H1 (cell line): ENCODE results near the gene MIR17HG. TPM values are rescaled to one million over a fixed set of nuclear protein-coding genes. Genes with fewer than 3 reads are reported as not detected.

ENCODE experiments used
- CTCF ChIA-PET: fragments of 300-600 bp; sonication (Branson Sonifier 250); formaldehyde crosslinking; loops from one replicate; lab custom pipeline; 2021; ENCODE audit not compliant: partially characterized antibody; lab: Charles Lee
- POLR2A ChIA-PET: fragments of 300-600 bp; sonication (Branson Sonifier 250); formaldehyde crosslinking; loops from one replicate; lab custom pipeline; 2021; ENCODE audit warnings: inconsistent platforms; ENCODE audit not compliant: partially characterized antibody; lab: Charles Lee
- DNase-seq, 2 experiments: peaks; one replicate each; pipeline versions ENCODE4 v3.0.0 to v3.0.0-alpha.2; 2010 to 2022; ENCODE audit warnings: low spot score in 2 of 2, low read depth in 1 of 2, mixed read lengths in 1 of 2
- FAIRE-seq: peaks from 2 replicates; lab custom pipeline; 2011; peaks lifted over from hg19 to GRCh38; lab: Jason Lieb, UNC
- H2AFZ ChIP-seq: 2 replicates; pipeline ENCODE4 v1.8.1; 2012; ENCODE audit warnings: low read length, inconsistent platforms
- H2AK5ac ChIP-seq: 2 replicates; pipeline ENCODE4 v1.6.1; 2013; ENCODE audit warnings: low read depth, low read length
- H2BK120ac ChIP-seq: replicated peaks from 2 replicates; pipeline ENCODE3; 2013; ENCODE audit warnings: low read depth, low read length, inconsistent platforms
- H2BK12ac ChIP-seq: 2 replicates; pipeline ENCODE4 v1.6.1; 2013; ENCODE audit warnings: low read depth, low read length
- H2BK15ac ChIP-seq: 2 replicates; pipeline ENCODE4 v1.6.1; 2013; ENCODE audit warnings: low read length
- H2BK20ac ChIP-seq: 2 replicates; pipeline ENCODE4 v1.6.1; 2013; ENCODE audit warnings: low read length
- H2BK5ac ChIP-seq: 2 replicates; pipeline ENCODE4 v1.6.1; 2013; ENCODE audit warnings: low read depth, low read length
- H3K14ac ChIP-seq: 2 replicates; pipeline ENCODE4 v1.6.1; 2013; ENCODE audit warnings: inconsistent platforms; ENCODE audit not compliant: insufficient read length
- H3K18ac ChIP-seq: 2 replicates; pipeline ENCODE4 v1.6.1; 2013; ENCODE audit warnings: low read length; ENCODE audit errors: extremely low read depth
- H3K23ac ChIP-seq: 2 replicates; pipeline ENCODE4 v1.6.1; 2013; ENCODE audit warnings: inconsistent platforms; ENCODE audit not compliant: insufficient read length
- H3K23me2 ChIP-seq: 2 replicates; pipeline ENCODE4 v1.6.1; 2013; ENCODE audit warnings: low read depth, low read length
- H3K27ac ChIP-seq: 2 replicates; pipeline ENCODE4 v1.6.1; 2011; ENCODE audit warnings: low read depth, low read length, inconsistent platforms
- H3K27me3 ChIP-seq, 4 experiments: replicated peaks in 1 of 4; 1 replicate in 1 of 4; 2 replicates in 3 of 4; pipeline versions ENCODE4 v1.6.1 to v1.8.1; 2011 to 2013; ENCODE audit warnings: low read length in 3 of 4, mild to moderate bottlenecking in 3 of 4, inconsistent platforms in 2 of 4, mixed read lengths in 2 of 4, moderate library complexity in 1 of 4; ENCODE audit not compliant: control insufficient read depth in 3 of 4, insufficient read depth in 3 of 4; ENCODE audit errors: extremely low read depth in 1 of 4
- H3K36me3 ChIP-seq, 4 experiments: 2 replicates each; pipeline versions ENCODE4 v1.6.1 to v1.8.1; 2011 to 2013; ENCODE audit warnings: mild to moderate bottlenecking in 4 of 4, low read length in 3 of 4, moderate library complexity in 2 of 4, control low read depth in 1 of 4, inconsistent platforms in 1 of 4; ENCODE audit not compliant: insufficient read depth in 4 of 4, control insufficient read depth in 2 of 4
- H3K4ac ChIP-seq: replicated peaks from 2 replicates; pipeline ENCODE3; 2013; ENCODE audit warnings: low read length, low read depth, mixed read lengths, inconsistent platforms; ENCODE audit not compliant: insufficient read length
- H3K4me1 ChIP-seq, 4 experiments: replicated peaks in 1 of 4; 1 replicate in 1 of 4; 2 replicates in 3 of 4; pipeline versions ENCODE4 v1.6.1 to v1.8.1; 2011 to 2013; ENCODE audit warnings: low read length in 3 of 4, inconsistent platforms in 2 of 4, mixed read lengths in 1 of 4; ENCODE audit not compliant: insufficient read depth in 4 of 4, control insufficient read depth in 3 of 4
- H3K4me2 ChIP-seq, 2 experiments: 2 replicates each; pipeline versions ENCODE4 v1.6.1 to v1.8.1; 2011 to 2013; ENCODE audit warnings: low read depth in 2 of 2, low read length in 2 of 2, control low read depth in 1 of 2, inconsistent platforms in 1 of 2, mild to moderate bottlenecking in 1 of 2; ENCODE audit not compliant: insufficient read depth in 1 of 2
- H3K4me3 ChIP-seq, 4 experiments: fragments of 200-600, 300-600 bp in 1 of 4; sonication (generic), shearing (Covaris generic), sonication (Bioruptor Twin) in 1 of 4; 2 replicates each; pipeline versions ENCODE4 v1.5.1 to v1.8.1; 2011 to 2016; ENCODE audit warnings: low read length in 4 of 4, low read depth in 3 of 4, control low read depth in 2 of 4, inconsistent platforms in 2 of 4, mild to moderate bottlenecking in 2 of 4, mixed read lengths in 1 of 4, moderate library complexity in 1 of 4; ENCODE audit not compliant: insufficient read depth in 2 of 4; ENCODE audit errors: extremely low read depth in 1 of 4
- H3K56ac ChIP-seq: replicated peaks from 2 replicates; pipeline ENCODE3; 2013; ENCODE audit warnings: low read depth, mild to moderate bottlenecking, mixed read lengths, low read length, inconsistent platforms; ENCODE audit not compliant: insufficient read length
- H3K79me1 ChIP-seq: 2 replicates; pipeline ENCODE4 v1.6.1; 2013; ENCODE audit warnings: low read depth, low read length, control low read depth
- H3K79me2 ChIP-seq, 2 experiments: 2 replicates each; pipeline versions ENCODE4 v1.6.1 to v1.8.1; 2012 to 2013; ENCODE audit warnings: low read length in 2 of 2, mild to moderate bottlenecking in 2 of 2, inconsistent platforms in 1 of 2; ENCODE audit not compliant: insufficient read depth in 2 of 2, control insufficient read depth in 1 of 2
- H3K9ac ChIP-seq, 4 experiments: replicated peaks in 1 of 4; 1 replicate in 1 of 4; 2 replicates in 3 of 4; pipeline versions ENCODE4 v1.6.1 to v1.8.1; 2011 to 2013; ENCODE audit warnings: low read depth in 3 of 4, low read length in 3 of 4, control low read depth in 2 of 4, mild to moderate bottlenecking in 2 of 4, moderate library complexity in 2 of 4, inconsistent platforms in 1 of 4; ENCODE audit errors: extremely low read depth in 1 of 4
- H3K9me3 ChIP-seq, 2 experiments: 2 replicates each; pipeline versions ENCODE4 v1.6.1 to v1.8.1; 2012 to 2013; ENCODE audit warnings: mild to moderate bottlenecking in 2 of 2, moderate library complexity in 2 of 2, control low read depth in 1 of 2, inconsistent platforms in 1 of 2, low read depth in 1 of 2, low read length in 1 of 2, mixed read lengths in 1 of 2; ENCODE audit not compliant: insufficient read depth in 2 of 2
- H4K20me1 ChIP-seq, 2 experiments: replicated peaks in 1 of 2; 2 replicates each; pipeline versions ENCODE3 to v1.8.1; 2011 to 2013; ENCODE audit warnings: inconsistent platforms in 2 of 2, low read length in 2 of 2, mild to moderate bottlenecking in 1 of 2; ENCODE audit not compliant: insufficient read depth in 2 of 2, control insufficient read depth in 1 of 2
- H4K5ac ChIP-seq: 2 replicates; pipeline ENCODE4 v1.6.1; 2013; ENCODE audit warnings: low read length, low read depth, mixed read lengths, inconsistent platforms; ENCODE audit not compliant: insufficient read length
- H4K8ac ChIP-seq: 2 replicates; pipeline ENCODE4 v1.8.0; 2013; ENCODE audit warnings: mild to moderate bottlenecking, moderate library complexity, low read length, inconsistent platforms; ENCODE audit not compliant: insufficient read depth; ENCODE audit errors: extremely low read depth
- H4K91ac ChIP-seq: replicated peaks from 2 replicates; pipeline ENCODE3; 2013; ENCODE audit warnings: low read length, mixed read lengths, inconsistent platforms; ENCODE audit not compliant: insufficient read length
- ATF3 ChIP-seq: IDR thresholded peaks from 2 replicates; pipeline ENCODE4 v1.6.1; 2011; ENCODE audit warnings: low read depth, mild to moderate bottlenecking, low read length; ENCODE audit not compliant: insufficient read depth
- CTCF ChIP-seq, 3 experiments: IDR thresholded peaks; 1 replicate in 2 of 3; 2 replicates in 1 of 3; pipeline versions ENCODE4 v1.5.1 to v1.6.1; 2011; ENCODE audit warnings: low read length in 3 of 3, mild to moderate bottlenecking in 3 of 3, inconsistent platforms in 2 of 3, low read depth in 1 of 3, moderate library complexity in 1 of 3; ENCODE audit not compliant: insufficient read depth in 1 of 3; ENCODE audit errors: control extremely low read depth in 1 of 3
- E2F6 ChIP-seq: IDR thresholded peaks from 2 replicates; pipeline ENCODE4 v1.6.1; 2012; ENCODE audit warnings: inconsistent platforms
- EGR1 ChIP-seq: IDR thresholded peaks from 2 replicates; pipeline ENCODE4 v1.6.1; 2011; ENCODE audit warnings: low read depth, low read length, borderline replicate concordance
- KDM4A ChIP-seq: IDR thresholded peaks from one replicate; pipeline ENCODE4 v1.7.1; 2012; ENCODE audit warnings: low read depth, mild to moderate bottlenecking, moderate library complexity, low read length, inconsistent platforms; ENCODE audit not compliant: severe bottlenecking
- SAP30 ChIP-seq: fragments of 300-600 bp; sonication (generic); IDR thresholded peaks from 2 replicates; pipeline ENCODE4 v1.7.1; 2012; ENCODE audit warnings: low read length, moderate library complexity, mild to moderate bottlenecking, inconsistent platforms; ENCODE audit not compliant: insufficient read depth, insufficient replicate concordance
- SIN3A ChIP-seq, 2 experiments: IDR thresholded peaks in 1 of 2; conservative IDR thresholded peaks in 1 of 2; 2 replicates each; pipeline ENCODE4 v1.6.1; 2011 to 2012; ENCODE audit warnings: low read length in 2 of 2, improper control_type of control experiment in 1 of 2, low read depth in 1 of 2, mild to moderate bottlenecking in 1 of 2
- TAF7 ChIP-seq: optimal IDR thresholded peaks from 2 replicates; pipeline ENCODE3; 2011; ENCODE audit warnings: low read depth, mild to moderate bottlenecking, inconsistent platforms, low read length, moderate library complexity, borderline replicate concordance
- TEAD4 ChIP-seq: IDR thresholded peaks from 2 replicates; pipeline ENCODE4 v1.6.1; 2012; ENCODE audit warnings: low read depth, low read length, inconsistent platforms, mixed read lengths
- WGBS, 2 experiments: shearing (Covaris generic) in 1 of 2; methylation state at CpG; one replicate each; pipeline versions ENCODE4 v1.1.6 to v1.1.7; 2013 to 2015; ENCODE audit warnings: low lambda C conversion rate in 2 of 2, mixed read lengths in 2 of 2, inconsistent platforms in 1 of 2, low coverage in 1 of 2, missing lambda C conversion rate in 1 of 2; ENCODE audit not compliant: insufficient replicate concordance in 2 of 2, insufficient coverage in 1 of 2, insufficient read length in 1 of 2; ENCODE audit errors: extremely low coverage in 1 of 2, missing lambda C conversion rate in 1 of 2; 5-methylcytosine and 5-hydroxymethylcytosine counted together
- polyA plus RNA-seq, 7 experiments: library from polyadenylated mRNA; depleted of rRNA in 3 of 7; stranded (reverse) in 5 of 7; unstranded in 2 of 7; fragments of >200 nt in 5 of 7; fragments of 200-250 nt in 2 of 7; gene quantifications; 1 replicate in 5 of 7; 2 replicates in 1 of 7; 4 replicates in 1 of 7; pipeline versions ENCODE4 v1.2.1 to v1.2.3, GENCODE V29; 2011 to 2013; ENCODE audit warnings: missing spikeins in 2 of 7, mixed read lengths in 2 of 7
- total RNA-seq: library from RNA; stranded (reverse); fragmentation: NEBNext Ultra II Directional; extraction: Animal tissue kit (Norgen Biotek cat#: 25700); gene quantifications from 2 replicates; pipeline ENCODE4 v1.2.1, GENCODE V29; 2021

Gene MIR17HG
- total and polyA plus RNA-seq, 2 of the 8 experiments (the other 6 are each of a cell fraction or from before 2014, with no cell fraction given): 11.5 to 36.9 TPM

DNA sequence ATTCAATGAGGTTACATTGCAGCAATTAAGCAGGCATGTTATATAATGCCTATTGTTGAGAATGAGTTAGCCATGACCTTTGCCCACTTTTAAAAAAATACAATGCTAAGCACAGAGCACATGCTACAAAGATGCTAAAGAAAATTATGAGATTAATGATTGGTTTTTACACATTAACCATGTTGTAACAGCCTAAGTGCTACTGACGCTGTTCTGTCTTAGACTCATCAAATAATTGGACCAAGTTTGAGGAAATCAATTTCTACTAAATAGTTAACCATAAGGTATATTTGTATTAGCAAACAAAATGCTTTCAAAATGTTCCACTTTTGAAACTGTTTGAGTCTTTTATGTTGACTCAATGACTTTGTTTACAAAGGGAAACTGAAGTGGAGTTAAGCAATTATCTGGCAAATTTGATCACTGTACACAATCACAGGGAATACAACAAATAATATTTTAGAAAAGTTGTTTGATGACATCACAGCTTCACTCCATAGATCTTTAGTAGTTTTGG is 14.3 kb downstream of the MIR17HG start:
- WGBS, 2 experiments: 91% methylated on average over 1 of the region's 1 CpG; no CpG with 5 or more reads in 1 of the 2 experiments
- no peak overlapping the region for H3K23ac ChIP-seq
- TF ChIP-seq SAP30 (no peak), E2F6 (no peak), EGR1 (no peak), SIN3A (conservative IDR thresholded peaks at IDR 0.05 in 1 of 2, IDR thresholded peaks at IDR 0.05 in 1 of 2; ENCODE audit: low read depth in 1 of 2, low read length in 2 of 2) (no peak), KDM4A (no peak), CTCF (IDR thresholded peaks at IDR 0.05; ENCODE audit: control extremely low read depth in 1 of 3, insufficient read depth in 1 of 3, low read depth in 1 of 3, low read length in 3 of 3) (no peak), TEAD4 (no peak), TAF7 (no peak), ATF3 (no peak)

More for the DNA sequence above, 14.3 kb downstream of the MIR17HG start:
- H2BK5ac ChIP-seq: no peak overlapping the region
- no peak for FAIRE-seq
- H3K18ac ChIP-seq: no peak overlapping the region
- no peak overlapping the region for H2BK20ac ChIP-seq
- H3K56ac ChIP-seq: no peak overlapping the region
- H4K8ac ChIP-seq: no peak overlapping the region
- no peak overlapping the region for H3K27ac ChIP-seq
- no peaks in the 10 kb centered on the region for H3K79me2 ChIP-seq
- POLR2A ChIA-PET: no interaction called here
- H3K79me1 ChIP-seq: no peaks in the 10 kb centered on the region
- H3K23me2 ChIP-seq: no peaks in the 10 kb centered on the region
- no peak overlapping the region for H3K9ac ChIP-seq
- H3K4me3 ChIP-seq: no peak overlapping the region
- no peaks in the 10 kb centered on the region for H3K27me3 ChIP-seq
- no peak overlapping the region for H3K14ac ChIP-seq
- no peak overlapping the region for H2AK5ac ChIP-seq
- H3K9me3 ChIP-seq: no peaks in the 10 kb centered on the region
- no peak overlapping the region for H3K4me2 ChIP-seq
- H4K20me1 ChIP-seq: peaks cover 2 to 4% of the 10 kb centered on the region in 2 experiments
- no peaks in the 10 kb centered on the region for H3K4me1 ChIP-seq
- no peak for DNase-seq
- CTCF ChIA-PET: no interaction called here
- H2BK120ac ChIP-seq: no peak overlapping the region
- no peak overlapping the region for H2AFZ ChIP-seq
- peaks cover 0 to 14% (median 2%) of the 10 kb centered on the region in 4 experiments; a peak in 2 of 8 replicates for H3K36me3 ChIP-seq
- no peak overlapping the region for H3K4ac ChIP-seq
- no peak overlapping the region for H4K5ac ChIP-seq
- H2BK12ac ChIP-seq: no peak overlapping the region
- H2BK15ac ChIP-seq: no peak overlapping the region
- H4K91ac ChIP-seq: no peak overlapping the region
